Activated naive CD8-positive, alpha-beta T cell treated with anti-CD3 and anti-CD28 coated beads, Interleukin-2, amount 10 ng/mL, durations not matched to agents 7 days and 5 days (primary cell): Measurements from ENCODE around the gene MLLT10. TPM values are rescaled to one million over a fixed set of nuclear protein-coding genes. Genes with fewer than 3 reads are reported as not detected.
A peak's percentile ranks its signal among the peaks of the same experiment; 100 is the strongest.

Experiments
- ATAC-seq: fragments of 150-1000 bp; cut with Tn5 transposase; one replicate; pipeline ENCODE4 v1.10.0; 2021; ENCODE audit warnings: low read depth, moderate library complexity
- POLR2A ChIA-PET: fragments of 350-600 bp; sonication (Branson Sonifier 250); formaldehyde crosslinking; loops from one replicate; lab custom pipeline; 2021; ENCODE audit warnings: antibody characterized with exemption; lab: Charles Lee
- DNase-seq: peaks from one replicate; pipeline ENCODE4 v3.0.0; 2021
- H3K27ac Mint-ChIP-seq: one replicate; pipeline ENCODE4 v1.8.0; 2022; ENCODE audit warnings: mild to moderate bottlenecking, mixed read lengths
- H3K27me3 Mint-ChIP-seq: one replicate; pipeline ENCODE4 v1.8.0; 2022; ENCODE audit warnings: mild to moderate bottlenecking, moderate library complexity, mixed read lengths
- H3K36me3 Mint-ChIP-seq: one replicate; pipeline ENCODE4 v1.8.0; 2021; ENCODE audit warnings: mild to moderate bottlenecking, mixed read lengths
- H3K4me1 Mint-ChIP-seq: one replicate; pipeline ENCODE4 v1.8.0; 2021; ENCODE audit warnings: mixed read lengths
- H3K4me3 Mint-ChIP-seq: one replicate; pipeline ENCODE4 v1.8.0; 2022; ENCODE audit warnings: mild to moderate bottlenecking, moderate library complexity, mixed read lengths
- H3K9me3 Mint-ChIP-seq: one replicate; pipeline ENCODE4 v1.8.0; 2021; ENCODE audit warnings: mixed read lengths
- total RNA-seq, 2 experiments: library from RNA; stranded (reverse); gene quantifications; one replicate each; pipeline ENCODE4 v1.2.3, GENCODE V29; 2021

Gene MLLT10
- total RNA-seq, 2 experiments from 2014 or later = 50.0 to 58.0 TPM

DNA sequence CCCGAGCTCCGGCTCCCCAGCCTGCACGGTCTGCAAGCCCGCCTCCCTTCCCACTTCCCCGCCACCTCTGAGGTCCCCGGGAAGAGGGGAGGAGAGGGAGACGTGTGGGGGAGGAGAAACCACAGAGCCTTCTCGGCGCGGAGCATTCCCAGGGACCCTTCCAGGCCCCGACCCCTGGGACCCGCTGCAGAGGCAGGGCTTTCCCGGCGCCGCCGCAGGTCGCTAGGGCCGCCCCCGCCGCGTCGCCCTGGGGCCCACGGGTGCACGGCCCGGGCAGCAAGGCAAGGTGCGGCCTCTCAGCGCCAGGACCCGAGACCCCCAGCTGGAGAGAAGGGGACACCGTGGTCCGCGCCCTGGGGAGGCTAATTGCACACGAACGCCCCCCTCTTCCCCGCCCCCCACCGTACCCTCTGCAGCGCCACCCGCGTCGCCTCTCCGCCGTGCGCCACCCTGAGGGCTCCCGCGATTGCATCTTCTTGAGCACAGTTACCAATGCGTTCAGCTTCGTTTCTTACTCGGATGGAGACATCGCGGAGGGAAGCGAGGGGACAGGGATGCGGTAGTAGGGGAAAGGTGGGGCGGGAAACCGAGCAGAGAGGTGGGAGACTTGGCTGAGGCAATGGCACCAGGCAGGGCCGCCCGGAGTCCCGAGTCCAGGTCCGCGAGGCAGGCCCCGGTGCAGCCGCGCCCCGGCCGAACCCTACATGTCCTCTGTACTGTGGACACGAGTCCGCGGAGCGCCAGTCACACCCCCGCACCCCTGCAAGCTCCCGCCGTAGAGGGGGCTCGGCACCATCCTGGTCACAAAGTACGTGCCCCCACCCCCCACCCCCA, 37.5 kb upstream of the MLLT10 start:
- Mint-ChIP-seq H3K27me3 (peaks cover 78% of the 10 kb centered on the region), H3K27ac (no peak overlapping the region), H3K4me3 (peak overlapping the region; percentile 84), H3K4me1 (peaks cover 13% of the 10 kb centered on the region), H3K9me3 (no peaks in the 10 kb centered on the region), H3K36me3 (peaks cover 2% of the 10 kb centered on the region)
- ATAC-seq = peak; percentile 55
- DNase-seq = peak; percentile 66
- POLR2A ChIA-PET = interaction anchor here (0.6 to 1.7 kb wide), 5 partner anchors 29 to 1321 kb away, joined by 3 to 5 read pairs (median 4); partner anchors contain the start of genes MLLT10 and SKIDA1

DNA sequence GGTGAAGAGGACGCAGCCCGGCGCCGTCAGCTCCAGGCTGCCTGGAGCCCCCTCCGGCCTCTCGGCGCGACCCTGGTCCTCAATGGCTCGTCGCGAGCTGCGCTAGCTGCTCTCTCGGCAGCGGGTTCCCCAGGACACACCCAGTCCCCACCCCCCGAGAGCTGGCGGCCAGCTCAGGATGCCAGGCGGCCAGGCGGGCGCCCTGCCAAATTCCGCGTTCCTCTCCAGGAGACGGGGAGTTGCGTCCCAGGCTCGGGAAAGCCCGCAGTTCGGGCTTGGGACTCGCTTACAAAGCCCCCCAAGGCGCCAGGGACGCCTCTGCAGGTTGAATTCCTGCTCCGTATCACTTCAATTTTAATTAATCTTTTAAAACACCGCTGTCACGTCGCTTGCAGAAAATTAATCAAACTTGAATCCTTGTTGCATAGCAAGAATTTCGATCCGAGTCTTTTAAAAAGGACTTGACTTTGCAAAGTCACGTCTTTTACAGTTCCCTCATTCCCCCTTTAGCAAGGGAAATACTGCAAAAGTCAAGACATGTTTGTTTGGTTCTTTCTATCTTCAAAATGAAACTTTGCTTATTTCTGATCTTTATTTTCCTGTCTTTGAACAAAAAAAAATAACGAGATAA, 36.7 kb upstream of the MLLT10 start:
- Mint-ChIP-seq H3K27ac (no peak overlapping the region), H3K4me3 (peak overlapping the region; percentile 61), H3K9me3 (no peaks in the 10 kb centered on the region), H3K36me3 (peaks cover 2% of the 10 kb centered on the region), H3K27me3 (peaks cover 81% of the 10 kb centered on the region), H3K4me1 (peaks cover 13% of the 10 kb centered on the region)
- DNase-seq = peak; percentile 51
- ATAC-seq = no peak
- POLR2A ChIA-PET = interaction anchor here (0.7 to 1.7 kb wide), 3 partner anchors 28 to 1320 kb away, joined by 3 to 5 read pairs (median 4); partner anchors contain the start of genes MLLT10 and SKIDA1

DNA sequence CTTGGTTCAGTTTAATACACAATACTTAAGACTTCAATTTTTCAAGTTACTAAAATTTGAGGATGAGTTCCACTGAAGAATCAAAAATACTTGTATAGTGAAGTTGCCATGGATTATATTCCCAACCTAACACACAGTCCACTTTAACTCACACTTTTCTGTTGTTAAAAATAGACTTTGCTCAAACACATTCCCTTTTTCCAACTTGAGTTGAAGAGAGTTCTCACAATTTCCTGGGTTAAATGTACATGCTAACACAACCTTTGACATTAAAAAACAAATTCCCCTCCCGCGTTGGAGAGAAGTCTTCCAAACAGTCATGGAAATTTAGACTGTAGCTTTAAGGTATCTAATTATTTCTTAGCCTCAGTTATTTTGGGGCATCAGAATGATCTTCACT, 35.7 kb upstream of the MLLT10 start:
- no peak for DNase-seq
- Mint-ChIP-seq H3K9me3 (no peaks in the 10 kb centered on the region), H3K36me3 (peaks cover 2% of the 10 kb centered on the region), H3K4me3 (no peak overlapping the region), H3K4me1 (peaks cover 13% of the 10 kb centered on the region), H3K27me3 (peaks cover 81% of the 10 kb centered on the region), H3K27ac (no peak overlapping the region)
- POLR2A ChIA-PET = no interaction called here
- no peak for ATAC-seq

DNA sequence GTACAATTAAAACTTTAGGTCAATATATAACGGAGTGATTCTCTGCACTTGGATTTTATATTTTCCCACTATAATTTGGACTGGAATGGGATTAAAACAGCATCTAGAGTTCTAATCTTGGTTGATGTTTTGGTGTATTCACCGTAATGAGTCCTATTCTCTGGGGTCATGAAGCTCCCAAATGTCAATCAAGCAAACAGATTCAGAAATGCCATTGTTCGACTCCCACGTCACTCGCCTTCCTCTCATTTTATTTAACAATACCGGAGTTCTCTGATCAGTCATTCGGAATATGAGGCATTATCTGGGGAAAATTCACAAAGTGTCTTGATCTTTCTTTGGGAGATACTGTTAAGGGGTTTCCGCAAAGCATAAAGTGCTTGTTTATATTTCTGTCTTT, 35.0 kb upstream of the MLLT10 start:
- no peak for DNase-seq
- no peak for ATAC-seq
- H3K4me1 Mint-ChIP-seq = peaks cover 13% of the 10 kb centered on the region
- no peak overlapping the region for H3K4me3 Mint-ChIP-seq
- peaks cover 81% of the 10 kb centered on the region for H3K27me3 Mint-ChIP-seq
- no peak overlapping the region for H3K27ac Mint-ChIP-seq
- POLR2A ChIA-PET = no interaction called here
- H3K36me3 Mint-ChIP-seq = no peaks in the 10 kb centered on the region
- H3K9me3 Mint-ChIP-seq = no peaks in the 10 kb centered on the region

DNA sequence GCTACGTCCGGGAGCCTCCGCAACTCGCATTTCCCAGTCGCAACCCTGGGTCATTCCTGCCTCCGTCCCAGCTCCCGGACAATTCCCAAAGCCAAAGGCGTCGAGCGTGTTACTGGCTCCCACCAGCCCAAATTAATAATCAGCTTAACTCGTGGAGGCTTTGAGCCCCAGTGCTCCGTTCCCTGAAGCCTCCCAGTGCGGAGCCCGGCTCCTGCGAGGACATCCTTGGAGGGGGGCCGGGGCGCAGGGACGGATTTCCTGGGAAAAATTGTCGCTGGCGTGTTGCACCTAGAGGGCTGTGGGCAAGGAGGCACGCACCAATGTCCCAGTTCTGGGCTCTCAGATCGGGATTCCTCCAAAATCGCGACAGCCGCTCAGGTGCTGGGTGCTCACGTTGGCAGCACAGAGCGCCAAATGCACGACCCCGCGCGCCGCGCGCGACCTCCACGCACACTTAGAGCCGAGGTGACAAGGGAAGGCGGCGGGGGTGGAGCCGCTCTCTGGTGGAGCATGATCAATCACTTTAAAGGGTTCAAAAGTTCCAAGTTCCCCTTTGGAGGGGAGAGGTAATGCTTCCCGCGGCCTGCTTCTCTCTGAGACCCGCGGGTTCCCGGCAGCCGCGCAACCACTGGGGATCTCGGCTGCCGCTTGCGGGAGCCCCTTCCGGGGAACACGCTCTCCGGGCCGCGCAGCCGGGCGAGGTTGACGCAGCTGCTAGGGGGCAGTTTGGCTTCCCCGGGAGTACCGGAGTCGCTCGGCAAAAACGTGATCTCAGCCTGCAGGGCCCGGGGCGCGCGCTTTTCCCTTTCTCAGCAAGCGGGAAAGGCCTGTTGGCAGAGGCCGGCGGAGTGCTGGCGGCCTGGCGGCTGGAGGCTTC, 34.1 kb upstream of the MLLT10 start:
- H3K9me3 Mint-ChIP-seq = no peaks in the 10 kb centered on the region
- DNase-seq = peak; percentile 47
- ATAC-seq = no peak
- H3K27ac Mint-ChIP-seq = no peak overlapping the region
- H3K4me3 Mint-ChIP-seq = peak overlapping the region; percentile 10
- peaks cover 82% of the 10 kb centered on the region for H3K27me3 Mint-ChIP-seq
- no peaks in the 10 kb centered on the region for H3K36me3 Mint-ChIP-seq
- POLR2A ChIA-PET = interaction anchor here (0.6 kb wide), 1 partner anchor 453 kb away, joined by 3 read pairs; no protein-coding TSS in a partner anchor
- peaks cover 9% of the 10 kb centered on the region for H3K4me1 Mint-ChIP-seq

DNA sequence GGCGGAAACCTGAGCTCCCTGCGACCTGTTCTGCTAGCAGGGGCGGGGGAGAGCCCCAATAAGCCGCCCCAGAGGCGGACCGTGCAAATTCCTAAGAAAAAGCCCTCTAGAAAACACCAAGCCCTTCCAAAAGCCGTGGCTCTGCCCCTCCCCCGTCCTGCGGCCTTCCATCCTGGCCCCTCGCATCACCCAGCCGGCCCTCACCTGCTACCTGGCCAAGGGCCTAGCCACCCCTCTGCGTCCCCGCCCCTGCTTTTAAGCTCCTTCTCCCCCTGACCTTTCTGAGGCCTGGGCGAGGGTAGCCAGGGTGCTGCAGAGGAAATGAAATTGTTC, 33.5 kb upstream of the MLLT10 start:
- Mint-ChIP-seq H3K36me3 (no peaks in the 10 kb centered on the region), H3K27me3 (peaks cover 82% of the 10 kb centered on the region), H3K4me3 (no peak overlapping the region), H3K9me3 (no peaks in the 10 kb centered on the region), H3K4me1 (peaks cover 4% of the 10 kb centered on the region), H3K27ac (no peak overlapping the region)
- ATAC-seq (no peak), DNase-seq (no peak)
- POLR2A ChIA-PET = interaction anchor here (0.6 kb wide), 1 partner anchor 453 kb away, joined by 3 read pairs; no protein-coding TSS in a partner anchor

DNA sequence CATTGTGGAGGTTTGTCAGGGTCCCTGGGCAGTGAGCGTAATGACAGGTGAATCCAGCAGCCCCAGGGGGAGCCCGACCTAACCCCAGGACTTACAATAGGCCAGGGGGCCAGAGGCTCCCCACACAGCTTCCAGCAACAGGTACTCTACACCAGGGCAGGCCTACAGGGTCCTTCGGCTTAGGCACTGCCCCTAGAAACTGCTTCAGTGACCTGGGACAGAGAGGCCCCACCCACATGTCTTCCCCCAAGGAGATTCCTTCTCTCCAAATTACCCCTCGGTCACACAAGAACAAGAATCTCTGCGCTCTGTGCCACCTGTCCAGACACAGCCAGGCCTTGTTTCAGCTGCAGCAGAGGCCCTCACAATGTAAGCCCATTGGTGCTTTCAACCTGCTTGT, 32.9 kb upstream of the MLLT10 start:
- H3K4me3 Mint-ChIP-seq = no peak overlapping the region
- no peak for ATAC-seq
- peaks cover 4% of the 10 kb centered on the region for H3K4me1 Mint-ChIP-seq
- peaks cover 87% of the 10 kb centered on the region for H3K27me3 Mint-ChIP-seq
- POLR2A ChIA-PET = interaction anchor here (0.6 kb wide), 1 partner anchor 452 kb away, joined by 3 read pairs; no protein-coding TSS in a partner anchor
- no peak overlapping the region for H3K27ac Mint-ChIP-seq
- no peak for DNase-seq
- no peaks in the 10 kb centered on the region for H3K9me3 Mint-ChIP-seq
- no peaks in the 10 kb centered on the region for H3K36me3 Mint-ChIP-seq

DNA sequence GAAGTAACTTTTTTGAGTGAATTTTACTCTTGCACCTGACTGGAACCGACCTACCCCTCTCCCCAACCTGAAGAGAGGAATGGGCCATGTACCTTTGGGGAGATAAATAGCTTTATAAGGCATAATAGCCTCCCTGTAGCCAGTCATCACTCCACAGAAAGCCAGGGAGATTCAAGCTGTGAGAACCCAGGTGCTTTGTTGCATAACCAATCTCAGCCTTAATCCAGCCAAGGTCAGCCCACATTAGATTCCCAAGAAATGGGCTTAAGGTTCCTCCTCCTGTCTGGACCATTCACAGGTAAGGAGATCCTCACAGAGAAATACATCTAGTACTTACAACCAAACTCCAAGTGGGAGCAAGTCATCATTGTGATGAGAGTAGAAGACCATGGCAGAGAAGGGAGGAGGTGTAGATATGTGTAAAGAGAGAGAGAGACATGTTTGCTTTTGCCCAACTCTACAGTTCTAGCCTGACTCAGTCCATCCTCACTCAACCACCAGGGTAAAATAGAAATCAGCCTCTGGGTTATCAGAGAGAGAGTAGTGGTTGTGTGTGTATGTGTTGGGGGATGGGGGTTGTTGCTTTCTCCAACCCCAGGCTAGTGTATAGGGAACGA, 32.2 kb upstream of the MLLT10 start:
- POLR2A ChIA-PET = no interaction called here
- H3K9me3 Mint-ChIP-seq = no peaks in the 10 kb centered on the region
- H3K4me1 Mint-ChIP-seq = peaks cover 4% of the 10 kb centered on the region
- peaks cover 88% of the 10 kb centered on the region for H3K27me3 Mint-ChIP-seq
- H3K27ac Mint-ChIP-seq = no peak overlapping the region
- H3K4me3 Mint-ChIP-seq = no peak overlapping the region
- ATAC-seq = no peak
- no peak for DNase-seq
- no peaks in the 10 kb centered on the region for H3K36me3 Mint-ChIP-seq

DNA sequence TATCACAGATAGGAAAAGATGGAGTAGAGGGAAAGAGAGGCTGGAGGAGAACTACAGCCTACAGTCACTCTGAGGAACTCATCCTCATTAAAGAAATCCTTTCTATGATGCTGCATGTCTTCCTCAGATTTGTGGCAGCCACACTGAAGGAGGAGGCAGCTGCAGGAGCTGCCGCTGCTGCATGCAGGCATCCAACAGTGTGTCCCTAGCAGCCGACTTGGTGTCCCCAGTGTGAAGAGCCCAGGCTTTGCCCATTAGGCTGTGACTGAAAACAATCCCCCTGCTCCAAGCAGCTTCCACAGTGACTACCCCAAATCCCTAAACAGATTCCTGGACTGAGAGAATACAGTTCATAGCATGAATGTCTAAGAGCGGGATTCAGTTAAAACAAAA, 31.7 kb upstream of the MLLT10 start:
- POLR2A ChIA-PET = no interaction called here
- H3K4me1 Mint-ChIP-seq = peaks cover 3% of the 10 kb centered on the region
- DNase-seq (no peak), ATAC-seq (no peak)
- no peak overlapping the region for H3K27ac Mint-ChIP-seq
- H3K9me3 Mint-ChIP-seq = no peaks in the 10 kb centered on the region
- no peaks in the 10 kb centered on the region for H3K36me3 Mint-ChIP-seq
- no peak overlapping the region for H3K4me3 Mint-ChIP-seq
- H3K27me3 Mint-ChIP-seq = peaks cover 90% of the 10 kb centered on the region

DNA sequence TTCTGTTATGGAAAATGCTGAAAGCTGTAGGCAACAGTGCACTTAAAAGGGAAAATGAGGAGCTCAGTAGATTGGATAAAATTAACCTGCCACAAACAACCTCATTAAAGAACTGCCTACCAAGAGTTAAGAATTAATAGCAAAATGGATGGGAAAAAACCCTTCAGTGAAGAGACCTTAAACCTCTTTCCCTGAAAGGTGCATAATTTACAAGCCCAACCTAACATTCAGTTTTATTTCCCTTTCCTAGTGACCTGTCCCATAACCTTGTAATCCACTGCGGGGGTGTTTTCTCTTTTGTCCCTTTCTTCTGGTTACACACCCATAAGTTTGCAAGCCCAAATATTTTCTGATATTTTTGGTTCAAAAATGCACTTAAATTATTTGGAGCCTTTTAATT, 30.5 kb upstream of the MLLT10 start:
- no peaks in the 10 kb centered on the region for H3K9me3 Mint-ChIP-seq
- POLR2A ChIA-PET = no interaction called here
- no peak overlapping the region for H3K4me3 Mint-ChIP-seq
- H3K27ac Mint-ChIP-seq = no peak overlapping the region
- DNase-seq (no peak), ATAC-seq (no peak)
- no peaks in the 10 kb centered on the region for H3K36me3 Mint-ChIP-seq
- H3K27me3 Mint-ChIP-seq = peaks cover 87% of the 10 kb centered on the region
- no peaks in the 10 kb centered on the region for H3K4me1 Mint-ChIP-seq

DNA sequence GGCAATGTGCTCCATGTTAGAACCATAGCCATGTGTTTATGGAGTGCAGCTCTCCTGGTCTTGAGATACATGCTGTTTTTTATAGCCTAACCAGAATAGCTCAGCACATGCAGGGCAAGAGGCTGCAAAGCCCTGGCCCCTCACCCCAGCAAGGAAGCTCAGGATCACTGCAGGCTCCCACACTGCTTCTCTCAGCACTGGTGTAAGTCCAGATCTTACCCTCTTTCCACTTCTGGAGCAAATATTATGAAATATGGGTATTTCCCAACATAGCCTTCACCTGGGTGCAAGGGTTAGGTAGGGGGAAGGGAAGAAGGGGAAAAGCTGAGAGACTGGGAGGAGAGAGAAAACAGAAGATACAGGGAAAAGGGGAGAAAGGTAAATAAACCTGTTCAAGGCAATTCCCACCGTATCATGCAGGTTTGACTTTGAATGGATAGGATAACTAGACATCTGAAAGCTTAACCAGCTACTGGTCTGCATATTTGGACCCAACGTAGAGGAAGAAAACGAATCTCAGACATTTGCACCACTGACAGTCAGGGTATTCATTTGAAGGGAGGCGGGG, 28.2 kb upstream of the MLLT10 start:
- ATAC-seq = no peak
- DNase-seq = no peak
- no peaks in the 10 kb centered on the region for H3K36me3 Mint-ChIP-seq
- no peaks in the 10 kb centered on the region for H3K4me1 Mint-ChIP-seq
- POLR2A ChIA-PET = no interaction called here
- H3K4me3 Mint-ChIP-seq = no peak overlapping the region
- H3K27me3 Mint-ChIP-seq = peaks cover 80% of the 10 kb centered on the region
- no peak overlapping the region for H3K27ac Mint-ChIP-seq
- no peaks in the 10 kb centered on the region for H3K9me3 Mint-ChIP-seq

DNA sequence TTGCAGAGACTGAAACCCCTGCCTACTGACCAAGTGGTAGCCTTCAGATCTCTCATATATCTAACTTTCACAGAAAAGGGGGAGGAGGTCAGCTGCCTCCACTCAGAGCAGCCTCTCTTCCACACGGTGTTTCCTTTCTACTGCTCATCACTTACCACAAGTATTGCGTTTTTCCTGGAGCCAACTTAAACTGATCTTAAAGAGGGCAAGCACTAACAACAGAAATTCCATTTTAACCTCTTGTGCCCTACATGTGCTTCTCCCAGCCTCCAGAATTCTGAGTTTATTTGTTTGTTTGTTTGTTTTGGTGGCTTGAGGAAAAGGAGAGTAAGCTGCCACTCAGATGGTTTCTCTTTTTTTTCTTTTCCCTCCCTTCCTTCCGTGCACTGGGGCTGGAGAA, 27.7 kb upstream of the MLLT10 start:
- no peak overlapping the region for H3K4me3 Mint-ChIP-seq
- no peak for ATAC-seq
- H3K36me3 Mint-ChIP-seq = no peaks in the 10 kb centered on the region
- DNase-seq = no peak
- no peak overlapping the region for H3K27ac Mint-ChIP-seq
- H3K9me3 Mint-ChIP-seq = no peaks in the 10 kb centered on the region
- POLR2A ChIA-PET = no interaction called here
- peaks cover 80% of the 10 kb centered on the region for H3K27me3 Mint-ChIP-seq
- H3K4me1 Mint-ChIP-seq = no peaks in the 10 kb centered on the region
